HG02943 (cell line): ENCODE results near the gene EXOC3L1.

ENCODE experiments used
- ATAC-seq: cut with Tn5 transposase; IDR thresholded peaks from one replicate; pipeline ENCODE4 v1.9.1; 2021; ENCODE audit warnings: mild to moderate bottlenecking, low read depth, moderate library complexity; ENCODE audit not compliant: unreplicated experiment

EXOC3L1 gene

DNA sequence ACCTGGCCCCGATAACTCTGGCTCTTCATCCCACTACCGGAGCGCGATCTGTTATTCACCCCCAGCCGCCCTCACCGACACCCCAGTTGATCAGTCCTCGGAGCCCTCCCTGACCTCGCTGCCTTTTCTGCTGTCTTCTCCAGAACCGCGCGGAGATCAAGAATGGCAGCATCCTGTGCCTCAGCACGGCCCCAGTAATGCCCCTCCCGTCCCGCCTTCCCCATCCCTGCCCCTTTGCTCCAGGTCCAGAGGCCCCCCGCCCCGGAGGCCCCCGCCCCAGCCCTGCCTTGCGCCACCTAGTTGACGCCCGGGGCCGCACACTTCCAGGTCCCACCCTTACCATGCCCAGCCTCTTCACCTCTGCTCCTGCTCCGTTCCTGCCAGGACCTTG, 9.9 kb upstream of the EXOC3L1 start:
- no peak for ATAC-seq

DNA sequence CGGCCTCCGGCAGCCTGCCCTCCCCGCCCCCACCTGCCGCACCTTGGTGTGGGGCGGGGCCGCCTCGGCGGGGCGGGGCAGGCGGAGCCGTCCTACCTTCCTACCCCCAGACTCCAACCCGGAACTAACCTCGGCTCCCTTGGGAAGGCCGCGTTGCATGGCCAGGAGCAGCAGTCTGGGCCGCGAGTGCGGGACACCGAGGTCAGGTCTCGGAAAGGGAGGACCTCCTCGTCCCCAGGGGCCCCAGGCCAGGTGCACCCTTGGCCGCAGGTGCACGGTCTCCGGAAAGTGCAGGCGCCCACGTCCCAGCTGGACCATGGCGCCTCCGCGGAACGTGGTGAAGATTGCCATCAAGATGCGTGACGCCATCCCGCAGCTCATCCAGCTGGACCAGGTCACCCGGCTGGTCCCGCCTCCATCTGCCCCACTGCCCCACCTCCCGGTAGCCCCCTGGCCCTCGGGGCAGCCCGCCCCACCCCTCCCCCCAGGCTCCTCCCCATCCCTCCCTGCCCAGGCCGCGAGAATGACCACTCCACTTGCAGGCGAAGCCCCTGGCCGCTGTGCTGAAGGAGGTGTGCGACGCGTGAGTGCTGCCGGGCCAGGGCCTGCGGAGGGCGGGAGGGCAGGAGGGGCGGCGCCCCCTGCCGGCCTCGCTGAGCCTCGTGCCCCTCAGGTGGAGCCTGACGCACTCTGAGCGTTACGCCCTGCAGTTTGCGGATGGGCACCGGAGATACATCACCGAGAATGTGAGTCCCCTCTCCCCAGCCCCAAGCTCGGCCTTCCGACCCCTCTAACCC, 9.3 kb upstream of the EXOC3L1 start, which contains the start of gene ELMO3:
ELMO3 (plus strand) TSS at position 121 of the 797 bp plus-strand sequence; CDS start at position 317, 196 bp downstream.
- ATAC-seq, result no peak

DNA sequence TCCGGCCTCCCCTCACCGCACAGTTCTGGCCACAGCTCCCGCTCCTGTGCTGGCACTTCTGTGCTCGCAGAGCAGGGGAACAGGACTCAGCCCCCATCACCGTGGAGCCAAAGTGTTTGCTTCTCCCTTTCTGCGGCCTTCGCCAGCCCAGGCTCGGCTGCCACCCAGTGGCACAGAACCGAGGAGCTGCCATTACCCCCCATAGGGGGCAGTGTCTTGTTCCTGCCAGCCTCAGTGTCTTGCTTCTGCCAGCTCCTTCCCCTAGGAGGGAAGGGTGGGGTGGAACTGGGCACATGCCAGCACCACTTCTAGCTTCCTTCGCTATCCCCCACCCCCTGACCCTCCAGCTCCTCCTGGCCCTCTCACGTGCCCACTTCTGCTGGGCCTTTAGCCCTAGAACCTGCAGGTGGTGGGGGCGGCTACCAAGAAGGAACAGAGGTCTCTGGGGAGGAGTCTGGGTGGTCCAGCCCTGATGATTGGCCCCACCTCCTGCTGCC, 8.3 kb upstream of the EXOC3L1 start:
- no peak for ATAC-seq

DNA sequence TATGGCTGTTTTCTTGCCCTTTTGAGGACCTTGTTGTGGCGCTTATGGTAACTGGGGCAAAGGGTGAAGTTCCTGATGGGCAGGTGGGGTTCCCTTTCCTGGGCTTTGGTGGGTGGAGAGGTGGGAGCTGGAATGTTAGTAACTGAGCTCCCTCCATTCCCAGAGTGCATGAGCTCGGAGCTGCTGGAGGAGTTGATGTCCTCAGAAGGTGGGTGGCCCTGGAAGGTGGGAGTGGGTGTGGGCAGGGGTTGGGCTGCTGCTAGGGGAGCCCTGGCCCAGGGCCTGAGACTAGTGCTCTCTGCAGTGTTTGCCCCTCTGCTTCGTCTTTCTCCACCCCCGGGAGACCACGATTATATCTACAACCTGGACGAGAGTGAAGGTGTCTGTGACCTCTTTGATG, 7.8 kb upstream of the EXOC3L1 start:
- no peak for ATAC-seq

DNA sequence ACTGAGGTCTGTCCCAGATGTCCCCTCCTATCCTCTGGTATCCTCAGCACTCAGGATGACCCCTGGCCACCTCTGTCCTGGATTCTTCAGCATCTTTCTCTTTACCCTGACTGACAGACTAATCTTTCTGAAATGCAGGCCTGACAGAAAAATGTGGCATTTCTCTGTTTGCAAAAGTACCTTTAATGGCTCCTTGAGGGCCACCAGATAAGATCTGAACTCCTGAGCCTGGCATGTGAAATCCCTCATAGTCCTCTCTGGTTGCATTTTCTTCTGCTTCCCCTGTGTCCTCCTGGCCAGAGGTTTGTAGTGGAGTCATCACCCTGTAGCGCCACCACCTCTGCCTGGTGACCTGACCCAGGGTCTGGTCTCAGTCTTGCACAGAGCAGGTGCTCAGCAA, 6.9 kb upstream of the EXOC3L1 start:
- ATAC-seq, result no peak

DNA sequence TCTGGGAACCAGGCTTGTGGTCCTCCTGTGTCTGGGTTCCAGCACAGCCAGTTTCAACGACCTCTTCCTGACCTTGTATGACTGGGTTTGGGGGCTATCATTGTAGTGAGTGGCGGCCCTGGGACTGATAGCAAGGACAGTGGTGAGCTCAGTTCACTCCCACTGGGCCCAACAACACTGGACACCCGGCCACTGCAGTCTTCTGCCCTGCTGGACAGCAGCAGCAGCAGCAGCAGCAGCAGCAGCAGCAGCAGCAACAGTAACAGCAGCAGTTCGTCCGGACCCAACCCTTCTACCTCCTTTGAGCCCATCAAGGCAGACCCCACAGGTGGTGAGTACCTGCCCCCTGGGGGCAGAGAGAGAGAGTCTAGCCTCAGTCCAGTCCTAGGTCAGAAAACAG, 5.7 kb upstream of the EXOC3L1 start:
- ATAC-seq, result no peak

DNA sequence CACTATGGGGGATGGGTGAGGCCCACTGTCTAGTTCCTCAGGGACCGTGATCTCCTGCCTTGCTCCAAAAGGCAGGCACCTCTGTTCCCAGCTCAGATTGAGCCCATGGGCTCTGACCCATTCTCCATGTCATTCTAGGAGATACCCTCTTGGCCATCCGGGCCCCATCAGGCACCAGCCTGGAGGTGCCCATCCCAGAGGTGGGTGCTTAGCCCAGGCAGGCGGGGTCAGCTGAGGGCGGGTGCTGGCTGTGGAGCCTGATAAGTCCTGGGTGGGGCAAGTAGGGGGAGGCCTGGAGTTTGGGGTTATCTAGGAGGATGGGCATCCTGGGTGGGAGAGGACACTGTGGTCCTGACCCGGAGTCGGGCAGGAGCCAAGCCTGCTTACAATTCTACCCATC, 4.3 kb upstream of the EXOC3L1 start:
- no peak for ATAC-seq

DNA sequence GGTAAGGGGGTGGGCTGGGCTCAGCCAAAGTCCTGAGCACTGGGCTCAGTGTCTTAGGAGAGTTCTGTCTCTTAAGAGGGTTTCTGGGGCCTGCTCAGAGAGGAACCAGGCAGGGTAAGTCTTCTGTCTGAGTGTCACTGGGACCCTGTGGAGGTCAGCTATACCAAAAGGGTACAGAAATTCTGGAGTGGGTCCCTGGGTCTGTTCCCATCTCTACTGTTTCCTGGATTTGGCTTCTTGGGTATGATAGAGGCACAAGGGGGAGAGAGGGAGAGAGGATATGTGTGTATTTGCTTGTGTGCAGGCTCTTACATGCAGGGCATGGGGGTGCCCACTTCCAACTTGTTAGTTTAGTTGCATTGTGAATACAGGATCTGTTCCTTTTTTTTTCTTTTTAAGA, 3.6 kb upstream of the EXOC3L1 start:
- no peak for ATAC-seq

DNA sequence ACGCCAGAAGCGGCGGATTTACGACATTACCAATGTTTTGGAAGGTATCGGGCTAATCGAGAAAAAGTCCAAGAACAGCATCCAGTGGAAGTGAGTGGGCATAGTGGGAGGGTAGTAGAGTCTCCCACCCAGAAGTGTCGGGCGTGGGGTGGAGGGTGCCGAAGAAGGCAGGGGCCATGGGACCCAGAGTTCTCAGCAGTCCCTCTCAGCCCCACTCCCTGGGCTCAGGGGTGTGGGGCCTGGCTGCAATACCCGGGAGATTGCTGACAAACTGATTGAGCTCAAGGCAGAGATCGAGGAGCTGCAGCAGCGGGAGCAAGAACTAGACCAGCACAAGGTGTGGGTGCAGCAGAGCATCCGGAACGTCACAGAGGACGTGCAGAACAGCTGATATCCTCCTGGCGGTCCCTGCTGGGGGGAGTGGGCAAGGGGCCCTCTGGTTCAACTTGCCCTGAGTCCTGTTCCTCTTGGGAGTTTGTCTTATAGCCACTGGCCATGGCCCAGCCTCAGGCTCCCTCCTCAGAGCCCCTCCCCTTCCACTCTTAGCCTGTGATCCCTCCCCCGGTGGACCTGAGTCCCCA, 2.9 kb upstream of the EXOC3L1 start:
- ATAC-seq, result no peak

DNA sequence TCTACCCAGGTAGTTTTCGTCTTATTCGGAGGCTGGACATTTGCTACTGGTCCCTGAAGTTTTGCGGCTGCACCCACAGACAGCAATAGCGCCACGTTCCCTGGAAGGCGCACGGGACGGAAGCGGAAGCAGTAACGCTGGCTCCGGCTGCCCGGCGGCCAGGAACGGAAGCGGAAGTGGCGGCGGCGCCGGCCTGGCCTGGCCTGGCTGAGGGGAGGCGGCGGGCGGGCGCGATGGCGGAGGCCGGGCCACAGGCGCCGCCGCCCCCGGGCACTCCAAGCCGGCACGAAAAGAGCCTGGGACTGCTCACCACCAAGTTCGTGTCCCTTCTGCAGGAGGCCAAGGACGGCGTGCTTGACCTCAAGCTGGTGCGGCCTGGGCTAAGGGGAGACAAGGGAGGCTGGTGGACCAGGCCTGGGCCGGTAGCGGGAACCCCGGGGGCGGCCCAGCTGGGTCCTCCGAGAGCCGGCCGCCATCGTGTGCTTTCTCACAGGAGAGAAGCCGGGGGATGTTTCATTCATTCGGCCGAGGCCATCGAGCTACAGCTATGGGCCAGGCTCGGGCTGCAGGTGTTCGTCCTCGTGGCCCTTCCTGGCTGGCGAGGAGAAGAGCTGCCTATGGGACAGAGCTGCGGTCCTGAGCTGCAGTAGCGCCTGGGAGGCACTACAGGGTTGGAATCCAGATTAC, 2.2 kb upstream of the EXOC3L1 start, which contains the start of gene E2F4:
E2F4 (plus strand) TSS at position 161 of the 687 bp plus-strand sequence; CDS start at position 234, 73 bp downstream.
- ATAC-seq, result peak; percentile 79

DNA sequence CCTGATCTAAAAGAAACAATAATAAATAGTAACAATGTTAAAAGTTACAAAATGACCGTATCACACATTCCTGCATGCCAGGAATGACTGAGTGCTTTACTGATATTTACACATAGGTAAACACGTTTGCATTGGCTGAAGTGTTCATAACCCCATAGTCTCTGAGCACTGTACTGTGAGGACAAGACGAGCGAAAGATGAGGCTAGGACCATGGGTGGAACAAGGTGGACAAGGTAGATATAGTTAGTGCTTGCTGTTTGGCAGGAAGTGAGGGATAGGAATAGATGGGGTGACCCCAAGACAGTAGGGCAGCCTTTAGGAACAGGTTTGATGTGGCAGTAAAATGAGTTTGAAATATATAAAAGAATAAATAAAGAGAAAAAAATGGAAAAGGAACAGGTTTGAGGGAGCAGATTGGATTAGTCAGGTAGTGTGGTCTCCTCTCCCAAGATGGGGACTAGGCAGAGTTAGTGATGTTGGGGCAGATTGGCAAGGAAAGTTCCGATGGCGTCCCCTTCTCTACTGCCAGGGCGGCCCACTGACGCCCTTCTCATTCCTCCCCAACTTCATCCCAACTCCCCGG, 1.6 kb upstream of the EXOC3L1 start:
- ATAC-seq, result peak; percentile 8

DNA sequence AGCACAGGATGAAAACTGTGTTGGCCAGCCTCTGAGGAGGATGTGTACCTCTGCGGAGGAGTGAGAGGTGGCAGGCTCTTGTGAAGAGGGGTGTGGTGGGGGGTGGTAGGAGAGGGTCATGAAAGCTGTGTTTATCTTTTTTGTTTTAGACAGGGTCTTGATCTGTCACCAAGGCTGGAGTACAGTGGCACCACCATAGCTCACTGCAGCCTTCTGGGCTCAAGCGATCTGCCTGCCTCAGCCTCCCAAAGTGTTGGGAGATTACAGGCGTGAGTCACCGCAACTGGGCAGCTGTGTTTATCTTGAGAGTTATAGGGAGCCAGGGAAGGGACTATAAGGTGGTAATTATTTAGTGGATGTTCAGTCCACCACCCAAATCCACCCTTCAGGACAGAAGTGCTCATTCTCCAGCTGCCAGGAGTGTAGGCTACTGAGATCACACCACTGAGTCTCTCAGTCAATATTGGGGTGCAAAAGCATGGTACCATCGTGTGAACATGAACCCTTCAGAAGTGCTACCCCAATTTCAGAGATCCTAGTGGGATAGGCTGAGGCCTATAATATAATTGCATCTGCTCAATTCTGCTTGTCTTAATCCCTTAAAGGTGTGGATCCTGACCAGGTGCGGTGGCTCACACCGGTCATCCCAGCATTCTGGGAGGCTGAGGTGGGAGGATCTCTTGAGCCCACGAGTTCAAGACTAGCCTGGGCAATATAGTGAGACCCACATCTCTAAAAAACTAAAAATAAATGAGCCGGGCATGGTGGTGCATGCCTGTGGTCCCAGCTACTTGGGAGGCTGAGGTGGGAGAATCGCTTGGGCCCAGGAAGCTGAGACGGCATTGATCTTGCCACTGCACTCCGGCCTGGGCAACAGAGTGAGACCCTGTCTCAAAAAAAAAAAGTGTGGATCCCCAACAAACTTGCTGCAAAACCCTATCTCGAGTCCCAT, 788 bp upstream of the EXOC3L1 start:
- no peak for ATAC-seq

DNA sequence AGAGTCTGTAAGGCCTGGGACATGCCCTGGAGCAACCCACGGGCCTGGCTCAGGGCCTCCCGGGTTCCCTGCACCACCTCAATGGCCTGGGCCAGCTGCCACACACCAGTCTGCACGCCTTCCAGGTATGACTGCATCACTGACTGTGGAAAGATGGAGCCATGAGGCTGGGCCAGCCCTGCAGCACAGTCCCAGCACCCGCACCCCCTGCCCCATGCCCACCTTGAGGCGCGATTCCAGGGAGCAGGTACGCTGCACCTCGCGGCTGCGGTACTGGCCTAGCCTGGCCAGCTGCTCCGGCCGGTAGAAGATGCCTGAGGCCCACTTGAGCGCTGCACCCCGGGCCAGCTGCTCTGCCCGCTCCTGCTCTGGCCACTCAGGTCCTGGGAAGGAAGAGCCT, 1.1 kb downstream of the EXOC3L1 start:
- ATAC-seq, result no peak

DNA sequence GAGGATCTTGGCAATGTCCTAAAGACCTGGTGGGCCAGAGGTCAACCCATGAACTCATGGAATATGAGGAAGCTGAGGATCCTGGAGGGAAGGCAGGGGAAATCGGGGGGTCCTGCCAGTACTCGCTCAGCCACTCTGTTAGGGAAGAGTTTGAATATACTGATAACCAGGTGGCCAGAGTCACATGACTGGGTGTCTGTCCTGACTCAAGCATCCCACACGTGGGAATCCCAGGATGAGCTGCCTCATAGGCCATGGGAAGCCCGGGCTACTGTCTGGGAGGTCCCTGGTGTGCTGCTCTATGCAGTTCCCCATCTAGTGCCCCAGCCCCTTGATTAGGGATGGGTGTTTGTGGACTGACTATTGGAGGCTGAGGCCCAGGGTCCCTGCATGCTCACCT, 1.6 kb downstream of the EXOC3L1 start:
- ATAC-seq, result no peak

DNA sequence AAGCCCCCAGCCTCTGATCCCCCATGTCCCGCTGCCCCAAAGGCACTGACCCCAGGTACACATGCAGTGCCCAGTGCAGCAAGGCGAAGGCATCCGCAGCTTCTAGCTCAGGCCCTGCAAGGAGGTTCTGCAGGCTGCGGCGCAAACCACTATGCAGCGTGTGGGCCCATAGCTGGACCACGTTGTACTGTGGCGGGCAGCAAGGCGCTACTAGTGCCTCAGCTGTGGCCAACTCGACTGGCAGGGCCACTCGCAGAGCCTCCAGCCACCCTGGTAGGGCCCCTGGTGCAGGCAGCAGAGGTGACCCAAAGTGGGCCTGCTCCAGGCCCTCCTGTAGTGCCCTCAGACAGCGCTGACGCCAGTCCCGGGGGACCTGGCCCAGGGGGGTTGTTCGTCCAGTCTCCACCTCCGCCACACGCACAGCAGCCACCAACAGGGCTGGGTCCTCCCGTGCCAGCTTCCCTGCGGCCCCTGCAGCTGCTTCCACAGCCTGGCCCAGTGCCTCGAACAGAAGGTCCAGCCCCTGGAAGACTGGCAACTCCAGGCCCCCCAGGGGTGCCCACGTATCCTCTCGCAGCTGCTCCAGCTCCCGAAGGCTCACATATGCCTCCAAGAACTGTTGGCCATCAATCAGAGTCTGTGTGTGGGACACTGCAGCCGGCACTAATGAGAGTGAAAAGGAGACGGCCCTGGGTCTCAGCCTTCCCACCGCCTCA, 2.6 kb downstream of the EXOC3L1 start:
- ATAC-seq, result no peak

DNA sequence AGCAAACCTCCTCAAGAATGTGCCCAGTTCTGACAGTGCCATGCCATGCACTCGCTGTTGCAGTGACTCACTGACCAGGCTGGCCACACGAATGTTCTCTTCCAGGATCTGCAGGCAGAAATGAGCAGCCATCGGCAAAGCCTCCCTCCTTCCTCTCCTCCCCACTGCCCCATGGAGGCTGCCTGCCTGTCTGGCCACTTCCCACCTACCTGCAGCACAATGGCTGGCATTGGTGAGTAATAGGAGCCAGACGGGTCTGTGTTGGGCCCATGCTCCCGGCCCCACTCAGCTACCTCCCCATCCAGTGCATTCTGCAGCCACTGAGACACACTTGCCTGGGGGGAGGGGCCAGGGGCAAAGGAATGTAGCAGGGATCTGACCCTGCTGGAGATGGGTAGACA, 3.4 kb downstream of the EXOC3L1 start:
- ATAC-seq, result no peak

DNA sequence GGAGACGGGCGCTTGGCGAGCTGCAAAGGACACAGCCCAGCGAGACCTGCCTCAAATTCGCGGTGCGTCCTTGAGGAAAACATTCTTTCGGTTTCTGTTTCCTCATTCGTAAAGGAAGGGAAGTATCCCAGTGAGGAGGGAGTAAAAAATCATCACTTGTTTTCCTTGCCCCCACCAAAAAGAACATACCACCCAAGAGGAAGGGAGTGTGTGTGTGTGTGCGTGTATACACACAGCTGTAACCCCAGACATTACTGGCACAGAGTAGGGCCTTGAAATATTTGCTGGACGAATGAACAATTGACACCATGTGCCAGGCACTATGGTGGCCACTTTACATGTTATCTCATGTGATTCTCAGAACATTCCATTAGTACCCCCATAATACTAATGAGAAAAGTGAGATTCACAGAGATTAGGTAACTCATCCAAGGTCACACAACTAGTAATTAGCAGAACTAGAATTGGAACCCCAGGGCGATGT, 4.2 kb downstream of the EXOC3L1 start:
- ATAC-seq, result no peak

DNA sequence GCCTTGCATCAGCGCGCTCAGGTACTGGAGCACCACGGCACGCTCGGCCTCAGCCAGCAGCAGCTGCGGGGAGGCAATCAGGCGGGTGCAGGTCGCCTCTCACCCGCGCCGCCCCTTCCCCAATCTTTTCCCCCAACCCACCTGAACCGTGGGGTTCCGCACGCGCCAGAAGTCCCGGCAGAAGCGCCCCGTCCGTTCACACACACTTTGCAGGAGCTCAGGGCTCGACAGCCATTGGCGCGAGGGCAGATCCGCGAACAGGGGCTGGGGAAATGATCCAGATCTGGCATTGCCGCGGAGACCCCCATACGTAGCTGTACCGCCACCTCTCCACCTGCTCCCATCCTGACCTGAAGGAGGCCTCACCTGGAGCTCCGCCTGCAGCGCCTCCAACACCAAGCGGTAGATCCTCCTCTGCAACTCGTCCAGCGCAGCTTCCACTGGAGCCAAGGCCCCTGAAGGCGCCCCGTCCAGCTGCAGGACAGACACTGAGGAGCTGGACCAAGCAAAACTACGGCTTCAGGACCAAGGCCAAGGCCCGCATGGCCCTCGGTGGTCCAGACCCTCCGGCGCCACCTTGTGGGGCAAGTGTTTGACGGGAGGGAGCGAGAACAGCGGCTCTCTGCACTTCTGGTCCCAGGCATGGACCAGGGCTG, 4.8 kb downstream of the EXOC3L1 start:
- ATAC-seq, result no peak
